ENCODE results near the gene SETD9. TPM values are rescaled to one million over a fixed set of nuclear protein-coding genes. Genes with fewer than 3 reads are reported as not detected.

The SETD9 gene
- total RNA-seq, 2 donors from 2014 or later = 7.6 to 18.5 TPM

GRCh38 chr5:56900395-56900794 lies 9.0 kb upstream of the SETD9 start:
- Histone ChIP-seq H3K9me3 (no peaks in the 10 kb centered on the region), H3K4me3 (no peak overlapping the region), H3K4me1 (no peaks in the 10 kb centered on the region), H3K9ac (ENCODE audit: low read depth in 2 of 2, low read length in 2 of 2) (no peak overlapping the region), H3K36me3 (no peaks in the 10 kb centered on the region), H3K27ac (no peak overlapping the region), H3K27me3 (no peaks in the 10 kb centered on the region)
- no peak for TF ChIP-seq CTCF (IDR thresholded peaks at IDR 0.05)
- no peak for DNase-seq
- intact Hi-C loops (cut with DNase I) = loop anchor here (5.0 kb wide), 1 partner anchor 322 kb away; no protein-coding TSS in a partner anchor

GRCh38 chr5:56900858-56901578 lies 8.4 kb upstream of the SETD9 start:
- peak; percentile 46 for DNase-seq
- no peak overlapping the region for H3K27ac ChIP-seq
- H3K9me3 ChIP-seq = no peaks in the 10 kb centered on the region
- no peak overlapping the region for H3K9ac ChIP-seq (ENCODE audit: low read depth in 2 of 2, low read length in 2 of 2)
- intact Hi-C loops (cut with DNase I) = loop anchor here (5.0 kb wide), 1 partner anchor 321 kb away; no protein-coding TSS in a partner anchor
- TF ChIP-seq CTCF (IDR thresholded peaks at IDR 0.05) = peak; percentile 82
- H3K27me3 ChIP-seq = no peaks in the 10 kb centered on the region
- H3K4me1 ChIP-seq = no peaks in the 10 kb centered on the region
- H3K36me3 ChIP-seq = no peaks in the 10 kb centered on the region
- H3K4me3 ChIP-seq = no peak overlapping the region

- Histone ChIP-seq H3K27ac (peak overlapping the region; percentile 97), H3K9me3 (no peaks in the 10 kb centered on the region), H3K36me3 (no peaks in the 10 kb centered on the region), H3K4me1 (no peaks in the 10 kb centered on the region), H3K27me3 (no peaks in the 10 kb centered on the region), H3K9ac (ENCODE audit: low read depth in 2 of 2, low read length in 2 of 2) (peak overlapping the region; percentile 75), H3K4me3 (peak overlapping the region; percentile 51)
- intact Hi-C loops (cut with DNase I) = loop anchor here (5.0 kb wide), 1 partner anchor 173 kb away; no protein-coding TSS in a partner anchor
- no peak for TF ChIP-seq CTCF (IDR thresholded peaks at IDR 0.05)
- DNase-seq = peak; percentile 73
These were observed 478 bp upstream of the SETD9 start for GRCh38 chr5:56908942-56909293.

GRCh38 chr5:56910210-56910965 lies 992 bp downstream of the SETD9 start:
- Histone ChIP-seq H3K27ac (peak overlapping the region; percentile 97), H3K4me1 (no peaks in the 10 kb centered on the region), H3K36me3 (no peaks in the 10 kb centered on the region), H3K9me3 (no peaks in the 10 kb centered on the region), H3K27me3 (no peaks in the 10 kb centered on the region), H3K9ac (ENCODE audit: low read depth in 2 of 2, low read length in 2 of 2) (peak overlapping the region; percentile 84 to 87), H3K4me3 (peak overlapping the region; percentile 51)
- no peak for TF ChIP-seq CTCF (IDR thresholded peaks at IDR 0.05)
- intact Hi-C loops (cut with DNase I) = no loop called here
- peak; percentile 61 for DNase-seq

- no peak for TF ChIP-seq CTCF (IDR thresholded peaks at IDR 0.05)
- no peak for DNase-seq
- no peak overlapping the region for H3K9ac ChIP-seq (ENCODE audit: low read depth in 2 of 2, low read length in 2 of 2)
- no peaks in the 10 kb centered on the region for H3K27me3 ChIP-seq
- no peaks in the 10 kb centered on the region for H3K4me1 ChIP-seq
- H3K4me3 ChIP-seq = no peak overlapping the region
- no peaks in the 10 kb centered on the region for H3K9me3 ChIP-seq
- H3K27ac ChIP-seq = no peak overlapping the region
- H3K36me3 ChIP-seq = no peaks in the 10 kb centered on the region
- intact Hi-C loops (cut with DNase I) = no loop called here
These were observed 4.4 kb downstream of the SETD9 start for GRCh38 chr5:56913766-56914165.

Measured in colonic mucosa (tissue), 4 donors.